ENCODE data around the gene PVALEF.

GRCh38 chr17:81127133-81127455 is 38.2 kb upstream of the PVALEF start:
- TF ChIP-seq CTCF (IDR thresholded peaks at IDR 0.05) (no peak), ZFX (IDR thresholded peaks at IDR 0.05; ENCODE audit: borderline replicate concordance) (no peak)
